ENCODE data around the gene ALKBH5. TPM values are rescaled to one million over a fixed set of nuclear protein-coding genes. Genes with fewer than 3 reads are reported as not detected.

ALKBH5 gene
- polyA plus RNA-seq, 1 of the 3 experiments (the other 2 are of a cell fraction), result 41.0 TPM

DNA sequence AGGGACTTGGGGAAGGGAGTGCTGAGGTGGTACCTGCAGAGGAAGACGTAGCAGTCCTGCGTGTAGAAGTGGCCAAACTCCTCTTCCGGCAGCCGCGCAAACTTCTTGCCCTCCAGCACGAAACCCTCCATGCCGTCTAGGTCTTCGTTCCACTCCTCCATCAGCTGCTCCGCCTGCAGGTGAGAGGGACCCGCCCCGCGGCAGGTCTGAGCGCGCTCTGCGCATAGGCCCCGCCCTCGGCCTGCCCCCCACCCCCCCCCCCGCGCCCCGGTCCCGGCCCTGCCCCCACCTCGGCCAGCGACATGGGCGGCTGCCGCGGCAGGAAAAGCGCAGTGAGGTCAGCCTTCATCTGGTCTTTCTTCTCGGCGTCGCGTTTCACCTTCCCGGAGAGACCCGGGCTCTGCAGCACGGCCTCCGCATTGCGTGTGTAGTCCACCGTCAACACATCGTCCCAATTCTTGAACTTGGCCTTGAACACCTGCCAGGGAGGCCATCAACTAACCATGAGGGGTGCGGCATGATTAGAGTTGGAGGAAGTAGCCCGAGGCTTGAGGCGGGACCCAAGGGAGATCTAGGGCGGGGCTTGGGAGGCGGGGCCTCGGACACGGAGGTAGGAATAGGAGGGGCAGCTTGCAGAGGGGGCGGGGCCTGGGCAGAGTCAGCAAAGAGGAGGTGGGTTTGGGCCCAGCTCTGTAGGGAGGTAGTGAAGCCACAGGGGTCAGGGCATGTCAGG is 63.4 kb downstream of the ALKBH5 start:
- Histone ChIP-seq H3K4me3 (ENCODE audit: low read depth in 2 of 2, low read length in 1 of 2) (no peak overlapping the region), H3K4me1 (ENCODE audit: control insufficient read depth in 1 of 2, insufficient read depth in 2 of 2, low read depth in 1 of 2, low read length in 1 of 2) (no peaks in the 10 kb centered on the region), H3K79me2 (ENCODE audit: insufficient read depth) (no peaks in the 10 kb centered on the region), H3F3A (replicated peaks; ENCODE audit: insufficient read depth) (peaks cover 14% of the 10 kb centered on the region), H4K20me1 (ENCODE audit: insufficient read depth) (peaks cover 6% of the 10 kb centered on the region; the same call in 1 of the 2 replicates), H3K4me2 (no peak overlapping the region), H3K27ac (ENCODE audit: low read depth in 2 of 2, low read length in 1 of 2) (no peak overlapping the region), H3K9me3 (no peaks in the 10 kb centered on the region), H3K9me2 (no peaks in the 10 kb centered on the region), H2AFZ (ENCODE audit: low read depth) (no peak overlapping the region), H3K27me3 (ENCODE audit: insufficient read depth) (no peaks in the 10 kb centered on the region), H3K9ac (no peak overlapping the region), H3K36me3 (replicated peaks in 1 of 2; ENCODE audit: control insufficient read depth in 1 of 2, insufficient read depth in 2 of 2, low read length in 1 of 2) (peaks cover 26 to 71% of the 10 kb centered on the region in 2 experiments)
- peak; percentile 87 for DNase-seq
- 88% methylated on average over 43 of the region's 46 CpGs for WGBS (ENCODE audit: low lambda C conversion rate)
- CTCF ChIA-PET, result interaction anchor here (0.6 to 3.8 kb wide), 8 partner anchors 10 to 30 kb away, joined by 3 to 26 read pairs (median 6); partner anchors contain the start of genes FLII and LLGL1
- TF ChIP-seq, protein P1, sequence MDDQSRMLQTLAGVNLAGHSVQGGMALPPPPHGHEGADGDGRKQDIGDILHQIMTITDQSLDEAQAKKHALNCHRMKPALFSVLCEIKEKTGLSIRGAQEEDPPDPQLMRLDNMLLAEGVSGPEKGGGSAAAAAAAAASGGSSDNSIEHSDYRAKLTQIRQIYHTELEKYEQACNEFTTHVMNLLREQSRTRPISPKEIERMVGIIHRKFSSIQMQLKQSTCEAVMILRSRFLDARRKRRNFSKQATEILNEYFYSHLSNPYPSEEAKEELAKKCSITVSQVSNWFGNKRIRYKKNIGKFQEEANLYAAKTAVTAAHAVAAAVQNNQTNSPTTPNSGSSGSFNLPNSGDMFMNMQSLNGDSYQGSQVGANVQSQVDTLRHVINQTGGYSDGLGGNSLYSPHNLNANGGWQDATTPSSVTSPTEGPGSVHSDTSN (IDR thresholded peaks at IDR 0.05), result no peak
- TF ChIP-seq, protein P2, sequence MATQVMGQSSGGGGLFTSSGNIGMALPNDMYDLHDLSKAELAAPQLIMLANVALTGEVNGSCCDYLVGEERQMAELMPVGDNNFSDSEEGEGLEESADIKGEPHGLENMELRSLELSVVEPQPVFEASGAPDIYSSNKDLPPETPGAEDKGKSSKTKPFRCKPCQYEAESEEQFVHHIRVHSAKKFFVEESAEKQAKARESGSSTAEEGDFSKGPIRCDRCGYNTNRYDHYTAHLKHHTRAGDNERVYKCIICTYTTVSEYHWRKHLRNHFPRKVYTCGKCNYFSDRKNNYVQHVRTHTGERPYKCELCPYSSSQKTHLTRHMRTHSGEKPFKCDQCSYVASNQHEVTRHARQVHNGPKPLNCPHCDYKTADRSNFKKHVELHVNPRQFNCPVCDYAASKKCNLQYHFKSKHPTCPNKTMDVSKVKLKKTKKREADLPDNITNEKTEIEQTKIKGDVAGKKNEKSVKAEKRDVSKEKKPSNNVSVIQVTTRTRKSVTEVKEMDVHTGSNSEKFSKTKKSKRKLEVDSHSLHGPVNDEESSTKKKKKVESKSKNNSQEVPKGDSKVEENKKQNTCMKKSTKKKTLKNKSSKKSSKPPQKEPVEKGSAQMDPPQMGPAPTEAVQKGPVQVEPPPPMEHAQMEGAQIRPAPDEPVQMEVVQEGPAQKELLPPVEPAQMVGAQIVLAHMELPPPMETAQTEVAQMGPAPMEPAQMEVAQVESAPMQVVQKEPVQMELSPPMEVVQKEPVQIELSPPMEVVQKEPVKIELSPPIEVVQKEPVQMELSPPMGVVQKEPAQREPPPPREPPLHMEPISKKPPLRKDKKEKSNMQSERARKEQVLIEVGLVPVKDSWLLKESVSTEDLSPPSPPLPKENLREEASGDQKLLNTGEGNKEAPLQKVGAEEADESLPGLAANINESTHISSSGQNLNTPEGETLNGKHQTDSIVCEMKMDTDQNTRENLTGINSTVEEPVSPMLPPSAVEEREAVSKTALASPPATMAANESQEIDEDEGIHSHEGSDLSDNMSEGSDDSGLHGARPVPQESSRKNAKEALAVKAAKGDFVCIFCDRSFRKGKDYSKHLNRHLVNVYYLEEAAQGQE (IDR thresholded peaks at IDR 0.05; ENCODE audit: low read depth, low read length), result no peak
- TF ChIP-seq RFX5 (IDR thresholded peaks at IDR 0.05; ENCODE audit: low read length) (no peak), MEF2A (IDR thresholded peaks at IDR 0.05; ENCODE audit: borderline replicate concordance, low read depth) (no peak), TCF12 (IDR thresholded peaks at IDR 0.05) (no peak), POLR2AphosphoS5 (IDR thresholded peaks at IDR 0.05; ENCODE audit: low read depth, low read length) (no peak)
- POLR2A ChIA-PET, result no interaction called here

DNA sequence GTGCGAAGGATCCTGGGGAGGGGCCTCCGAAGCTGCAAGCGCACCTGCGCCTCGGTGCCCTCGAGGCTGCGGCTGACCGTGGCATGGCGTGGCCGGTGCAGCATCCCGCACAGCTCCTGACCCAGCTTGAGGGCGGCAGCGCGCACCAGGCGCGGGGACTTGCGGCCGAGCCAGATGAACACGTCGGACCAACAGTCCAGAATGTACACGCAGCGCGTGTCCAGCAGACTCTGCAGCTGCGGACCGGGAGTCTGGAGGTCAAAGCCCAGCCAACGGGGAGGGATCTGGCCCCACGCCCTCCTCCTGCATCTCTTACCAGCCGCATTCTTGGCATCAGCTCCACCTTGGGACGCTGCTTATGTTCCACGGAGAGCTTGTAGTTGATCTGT is 64.0 kb downstream of the ALKBH5 start:
- Histone ChIP-seq H3K4me2 (no peak overlapping the region), H2AFZ (ENCODE audit: low read depth) (no peak overlapping the region), H3K9me3 (no peaks in the 10 kb centered on the region), H3F3A (replicated peaks; ENCODE audit: insufficient read depth) (peaks cover 14% of the 10 kb centered on the region), H4K20me1 (ENCODE audit: insufficient read depth) (peaks cover 6% of the 10 kb centered on the region; the same call in 1 of the 2 replicates), H3K27me3 (ENCODE audit: insufficient read depth) (no peaks in the 10 kb centered on the region), H3K79me2 (ENCODE audit: insufficient read depth) (no peaks in the 10 kb centered on the region), H3K27ac (ENCODE audit: low read depth in 2 of 2, low read length in 1 of 2) (no peak overlapping the region), H3K4me1 (ENCODE audit: control insufficient read depth in 1 of 2, insufficient read depth in 2 of 2, low read depth in 1 of 2, low read length in 1 of 2) (no peaks in the 10 kb centered on the region), H3K9ac (no peak overlapping the region), H3K9me2 (no peaks in the 10 kb centered on the region), H3K4me3 (ENCODE audit: low read depth in 2 of 2, low read length in 1 of 2) (no peak overlapping the region), H3K36me3 (replicated peaks in 1 of 2; ENCODE audit: control insufficient read depth in 1 of 2, insufficient read depth in 2 of 2, low read length in 1 of 2) (peaks cover 26 to 73% of the 10 kb centered on the region in 2 experiments)
- ChIA-PET POLR2A (interaction anchor here (0.6 kb wide), 1 partner anchor 21 kb away, joined by 3 read pairs; no protein-coding TSS in a partner anchor), CTCF (interaction anchor here (0.6 to 3.8 kb wide), 9 partner anchors 10 to 31 kb away, joined by 3 to 26 read pairs (median 4); partner anchors contain the start of genes FLII and LLGL1)
- DNase-seq, result no peak
- 92% methylated on average over 24 of the region's 30 CpGs for WGBS (ENCODE audit: low lambda C conversion rate)
- no peak for TF ChIP-seq EP300 (IDR thresholded peaks at IDR 0.05; ENCODE audit: borderline replicate concordance in 1 of 2, low read depth in 1 of 2, low read length in 1 of 2)
- no peak for TF ChIP-seq RAD21 (IDR thresholded peaks at IDR 0.05; ENCODE audit: low read length)
- TF ChIP-seq RCOR1 (IDR thresholded peaks at IDR 0.05; ENCODE audit: low read length), result no peak
- TF ChIP-seq CHD2 (IDR thresholded peaks at IDR 0.05; ENCODE audit: low read length, partially characterized antibody), result no peak
- TF ChIP-seq, protein P3, sequence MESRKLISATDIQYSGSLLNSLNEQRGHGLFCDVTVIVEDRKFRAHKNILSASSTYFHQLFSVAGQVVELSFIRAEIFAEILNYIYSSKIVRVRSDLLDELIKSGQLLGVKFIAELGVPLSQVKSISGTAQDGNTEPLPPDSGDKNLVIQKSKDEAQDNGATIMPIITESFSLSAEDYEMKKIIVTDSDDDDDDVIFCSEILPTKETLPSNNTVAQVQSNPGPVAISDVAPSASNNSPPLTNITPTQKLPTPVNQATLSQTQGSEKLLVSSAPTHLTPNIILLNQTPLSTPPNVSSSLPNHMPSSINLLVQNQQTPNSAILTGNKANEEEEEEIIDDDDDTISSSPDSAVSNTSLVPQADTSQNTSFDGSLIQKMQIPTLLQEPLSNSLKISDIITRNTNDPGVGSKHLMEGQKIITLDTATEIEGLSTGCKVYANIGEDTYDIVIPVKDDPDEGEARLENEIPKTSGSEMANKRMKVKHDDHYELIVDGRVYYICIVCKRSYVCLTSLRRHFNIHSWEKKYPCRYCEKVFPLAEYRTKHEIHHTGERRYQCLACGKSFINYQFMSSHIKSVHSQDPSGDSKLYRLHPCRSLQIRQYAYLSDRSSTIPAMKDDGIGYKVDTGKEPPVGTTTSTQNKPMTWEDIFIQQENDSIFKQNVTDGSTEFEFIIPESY (IDR thresholded peaks at IDR 0.05; ENCODE audit: borderline replicate concordance, low read depth), result no peak
- TF ChIP-seq EZH2phosphoT487 (IDR thresholded peaks at IDR 0.05; ENCODE audit: borderline replicate concordance, low read depth), result no peak
- TF ChIP-seq MXI1 (IDR thresholded peaks at IDR 0.05; ENCODE audit: low read depth, low read length), result no peak
- TF ChIP-seq, protein P1 (IDR thresholded peaks at IDR 0.05), result no peak
- TF ChIP-seq, protein P4, sequence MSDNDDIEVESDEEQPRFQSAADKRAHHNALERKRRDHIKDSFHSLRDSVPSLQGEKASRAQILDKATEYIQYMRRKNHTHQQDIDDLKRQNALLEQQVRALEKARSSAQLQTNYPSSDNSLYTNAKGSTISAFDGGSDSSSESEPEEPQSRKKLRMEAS (IDR thresholded peaks at IDR 0.05; ENCODE audit: low read depth), result no peak
- TF ChIP-seq NRF1 (IDR thresholded peaks at IDR 0.05; ENCODE audit: low read depth, low read length), result no peak
- TF ChIP-seq RXRA (IDR thresholded peaks at IDR 0.05; ENCODE audit: borderline replicate concordance, low read depth), result no peak
